ENCODE measurements around the gene KANSL1. TPM values are rescaled to one million over a fixed set of nuclear protein-coding genes. Genes with fewer than 3 reads are reported as not detected.

KANSL1 gene
- total and polyA plus RNA-seq, 7 donors: 9.7 to 130 (median 70.7) TPM

DNA sequence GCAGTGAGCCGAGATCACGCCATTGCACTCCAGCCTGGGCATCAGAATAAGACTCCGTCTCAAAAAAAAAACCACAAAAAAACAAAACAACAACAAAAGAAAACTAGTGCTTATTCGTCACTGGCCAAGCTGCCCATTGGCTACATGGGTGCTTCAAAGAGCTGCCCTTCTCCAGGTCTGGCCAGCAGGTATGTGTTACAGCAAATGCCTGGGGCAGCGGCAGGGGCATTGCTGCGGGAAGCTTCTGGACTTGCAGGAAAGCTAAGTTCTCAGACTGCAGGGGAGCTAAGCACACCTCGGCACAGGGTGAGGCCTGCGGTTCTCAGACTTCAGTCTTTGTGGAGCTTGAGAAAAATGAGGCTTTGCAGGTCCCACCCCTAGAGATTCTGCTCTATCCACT is 198.2 kb downstream of the KANSL1 start:
- DNase-seq: no peak
- intact Hi-C loops (cut with DNase I): no loop called here
- Histone ChIP-seq H3K27ac (no peak overlapping the region), H3K4me1 (no peaks in the 10 kb centered on the region), H3K9me3 (no peaks in the 10 kb centered on the region), H3K36me3 (peaks cover 0 to 15% (median 0%) of the 10 kb centered on the region in 4 donors), H3K27me3 (no peaks in the 10 kb centered on the region), H3K4me3 (no peak overlapping the region)
- 93 to 96% methylated on average over 8 of the region's 8 CpGs for WGBS, 2 donors
- TF ChIP-seq, protein P1, sequence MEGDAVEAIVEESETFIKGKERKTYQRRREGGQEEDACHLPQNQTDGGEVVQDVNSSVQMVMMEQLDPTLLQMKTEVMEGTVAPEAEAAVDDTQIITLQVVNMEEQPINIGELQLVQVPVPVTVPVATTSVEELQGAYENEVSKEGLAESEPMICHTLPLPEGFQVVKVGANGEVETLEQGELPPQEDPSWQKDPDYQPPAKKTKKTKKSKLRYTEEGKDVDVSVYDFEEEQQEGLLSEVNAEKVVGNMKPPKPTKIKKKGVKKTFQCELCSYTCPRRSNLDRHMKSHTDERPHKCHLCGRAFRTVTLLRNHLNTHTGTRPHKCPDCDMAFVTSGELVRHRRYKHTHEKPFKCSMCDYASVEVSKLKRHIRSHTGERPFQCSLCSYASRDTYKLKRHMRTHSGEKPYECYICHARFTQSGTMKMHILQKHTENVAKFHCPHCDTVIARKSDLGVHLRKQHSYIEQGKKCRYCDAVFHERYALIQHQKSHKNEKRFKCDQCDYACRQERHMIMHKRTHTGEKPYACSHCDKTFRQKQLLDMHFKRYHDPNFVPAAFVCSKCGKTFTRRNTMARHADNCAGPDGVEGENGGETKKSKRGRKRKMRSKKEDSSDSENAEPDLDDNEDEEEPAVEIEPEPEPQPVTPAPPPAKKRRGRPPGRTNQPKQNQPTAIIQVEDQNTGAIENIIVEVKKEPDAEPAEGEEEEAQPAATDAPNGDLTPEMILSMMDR (IDR thresholded peaks at IDR 0.05): no peak
- no peak for TF ChIP-seq POLR2A (IDR thresholded peaks at IDR 0.05)

DNA sequence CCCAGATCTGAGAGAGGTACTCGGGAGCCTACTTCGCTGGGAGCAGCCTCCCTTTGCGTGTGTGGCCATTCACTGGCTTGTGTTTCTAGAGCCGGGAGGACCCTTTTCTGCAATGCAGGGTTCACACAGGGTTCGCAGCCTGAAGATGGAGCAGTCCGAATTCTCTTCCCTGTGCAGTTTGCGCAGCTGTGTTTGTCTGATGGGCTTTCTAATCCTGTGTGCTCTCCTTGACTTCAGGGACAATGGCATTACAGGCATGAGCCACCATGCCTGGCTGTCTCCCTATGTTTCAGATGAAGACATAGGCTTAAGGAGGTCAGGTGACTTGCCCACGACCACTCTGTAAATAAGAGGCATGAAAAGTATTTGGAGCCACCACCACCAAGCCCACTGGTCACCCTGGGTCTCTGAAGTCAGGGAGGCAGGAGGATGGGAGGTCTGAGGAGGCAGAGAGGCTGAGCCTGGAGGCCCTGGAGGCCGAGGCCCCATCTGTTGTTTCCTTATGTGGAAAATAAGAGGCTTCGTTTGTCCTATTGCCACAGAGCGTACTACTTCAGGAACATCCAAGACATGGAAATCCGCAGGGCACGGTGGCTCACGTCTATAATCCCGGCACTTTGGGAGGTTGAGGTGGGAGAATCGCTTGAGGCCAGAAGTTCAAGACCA is 199.1 kb downstream of the KANSL1 start:
- DNase-seq: no peak
- 88 to 89% methylated on average over 16 of the region's 16 CpGs for WGBS, 2 donors
- intact Hi-C loops (cut with DNase I): no loop called here
- H3K4me3 ChIP-seq: no peak overlapping the region
- no peaks in the 10 kb centered on the region for H3K4me1 ChIP-seq
- TF ChIP-seq, protein P1 (IDR thresholded peaks at IDR 0.05): no peak
- TF ChIP-seq POLR2AphosphoS5 (IDR thresholded peaks at IDR 0.05) (no peak), EP300 (IDR thresholded peaks at IDR 0.05) (no peak), POLR2A (IDR thresholded peaks at IDR 0.05) (no peak)
- H3K36me3 ChIP-seq: peaks cover 0 to 15% (median 0%) of the 10 kb centered on the region in 4 donors
- H3K27me3 ChIP-seq: no peaks in the 10 kb centered on the region
- no peaks in the 10 kb centered on the region for H3K9me3 ChIP-seq
- H3K27ac ChIP-seq: no peak overlapping the region

DNA sequence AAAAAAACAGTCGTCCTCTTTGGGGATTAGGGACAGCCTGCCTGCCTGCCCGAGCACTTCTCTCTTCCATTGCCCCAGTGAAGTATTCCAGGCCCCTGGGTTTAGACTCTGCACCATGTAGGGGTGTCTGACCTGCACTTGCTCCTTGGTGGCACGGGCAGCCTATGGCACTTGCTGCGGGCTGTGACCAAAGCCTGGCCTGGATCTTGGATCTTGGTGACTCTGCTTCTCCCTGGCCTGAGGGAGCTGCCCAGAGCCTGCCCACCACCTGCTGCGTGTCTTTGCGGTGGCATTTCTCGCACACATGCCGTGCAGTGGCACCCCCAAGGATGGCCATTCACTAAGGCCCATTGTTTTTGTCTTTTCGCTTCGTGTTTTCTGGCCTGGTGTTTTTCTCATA is 200.3 kb downstream of the KANSL1 start:
- Histone ChIP-seq H3K27ac (no peak overlapping the region), H3K4me1 (no peaks in the 10 kb centered on the region), H3K9me3 (no peaks in the 10 kb centered on the region), H3K27me3 (no peaks in the 10 kb centered on the region), H3K4me3 (no peak overlapping the region), H3K36me3 (peaks cover 0 to 15% (median 0%) of the 10 kb centered on the region in 4 donors)
- TF ChIP-seq, protein P1 (IDR thresholded peaks at IDR 0.05): no peak
- TF ChIP-seq POLR2A (IDR thresholded peaks at IDR 0.05) (no peak), POLR2AphosphoS5 (IDR thresholded peaks at IDR 0.05) (no peak), EP300 (IDR thresholded peaks at IDR 0.05) (no peak)
- no peak for DNase-seq
- intact Hi-C loops (cut with DNase I): no loop called here
- 81 to 87% methylated on average over 10 of the region's 10 CpGs for WGBS, 2 donors

DNA sequence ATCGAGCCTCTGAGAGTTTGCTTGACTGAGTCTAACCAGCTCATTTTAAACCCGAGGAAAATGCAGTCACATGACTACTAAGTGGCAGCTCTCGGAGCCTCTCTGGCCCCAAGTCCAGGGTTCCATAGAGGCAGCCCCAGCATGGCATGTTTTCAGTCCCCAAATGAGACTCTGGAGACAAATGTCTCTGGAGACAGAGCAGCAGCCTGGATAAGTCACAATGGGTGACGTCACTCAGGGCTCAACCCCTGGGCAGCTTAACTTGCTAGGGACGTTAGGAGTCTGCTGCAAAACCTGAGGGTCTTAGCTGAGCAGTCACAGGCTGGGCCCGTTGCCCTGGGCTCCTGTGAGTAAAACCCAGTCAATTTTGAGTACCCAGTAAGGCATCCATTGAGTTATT is 201.1 kb downstream of the KANSL1 start:
- no peak for DNase-seq
- Histone ChIP-seq H3K27me3 (no peaks in the 10 kb centered on the region), H3K27ac (no peak overlapping the region), H3K4me3 (no peak overlapping the region), H3K36me3 (peaks cover 0 to 15% (median 0%) of the 10 kb centered on the region in 4 donors), H3K4me1 (no peaks in the 10 kb centered on the region), H3K9me3 (no peaks in the 10 kb centered on the region)
- TF ChIP-seq POLR2AphosphoS5 (IDR thresholded peaks at IDR 0.05): no peak
- TF ChIP-seq POLR2A (IDR thresholded peaks at IDR 0.05): no peak
- no peak for TF ChIP-seq EP300 (IDR thresholded peaks at IDR 0.05)
- intact Hi-C loops (cut with DNase I): no loop called here
- WGBS, 2 donors: 69 to 76% methylated on average over 6 of the region's 6 CpGs

DNA sequence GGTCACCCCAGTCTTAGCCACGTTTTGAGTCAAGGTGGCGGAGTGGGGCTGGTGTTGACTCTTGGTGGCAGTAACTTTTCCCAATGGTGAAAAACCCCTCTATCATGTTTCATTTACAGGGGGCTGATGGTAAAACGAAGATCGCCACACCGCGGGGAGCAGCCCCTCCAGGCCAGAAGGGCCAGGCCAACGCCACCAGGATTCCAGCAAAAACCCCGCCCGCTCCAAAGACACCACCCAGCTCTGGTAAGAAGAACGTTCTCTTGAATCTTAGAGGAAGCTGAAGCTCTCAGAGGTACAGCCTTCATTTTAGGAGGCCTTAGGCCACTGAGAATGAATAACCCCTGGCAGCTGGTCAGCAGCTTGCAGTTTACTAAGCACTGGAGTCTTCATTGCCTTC is 201.9 kb downstream of the KANSL1 start:
- H3K27ac ChIP-seq: no peak overlapping the region
- H3K4me1 ChIP-seq: no peaks in the 10 kb centered on the region
- H3K9me3 ChIP-seq: no peaks in the 10 kb centered on the region
- 83 to 84% methylated on average over 10 of the region's 10 CpGs for WGBS, 2 donors
- TF ChIP-seq POLR2AphosphoS5 (IDR thresholded peaks at IDR 0.05) (no peak), POLR2A (IDR thresholded peaks at IDR 0.05) (no peak), EP300 (IDR thresholded peaks at IDR 0.05) (no peak)
- TF ChIP-seq, protein P1 (IDR thresholded peaks at IDR 0.05): no peak
- DNase-seq: no peak
- no peak overlapping the region for H3K4me3 ChIP-seq
- intact Hi-C loops (cut with DNase I): no loop called here
- H3K36me3 ChIP-seq: peaks cover 0 to 8% (median 0%) of the 10 kb centered on the region in 4 donors
- no peaks in the 10 kb centered on the region for H3K27me3 ChIP-seq
